Glutamatergic neuron (in vitro differentiated cells): ENCODE data around the gene GRIN1. TPM values are rescaled to one million over a fixed set of nuclear protein-coding genes. Genes with fewer than 3 reads are reported as not detected.

Source experiments
- DNase-seq: peaks from one replicate; pipeline ENCODE4 v3.0.0; 2022
- H3K27ac Mint-ChIP-seq: one replicate; pipeline ENCODE4 v1.8.0; 2020; ENCODE audit warnings: mild to moderate bottlenecking, mixed read lengths, inconsistent platforms; ENCODE audit not compliant: unreplicated experiment
- H3K27me3 Mint-ChIP-seq: one replicate; pipeline ENCODE4 v1.8.0; 2020; ENCODE audit warnings: mild to moderate bottlenecking, moderate library complexity, mixed read lengths, inconsistent platforms; ENCODE audit not compliant: unreplicated experiment
- H3K36me3 Mint-ChIP-seq: one replicate; pipeline ENCODE4 v1.8.0; 2020; ENCODE audit warnings: mild to moderate bottlenecking, mixed read lengths, inconsistent platforms; ENCODE audit not compliant: unreplicated experiment
- H3K4me1 Mint-ChIP-seq: one replicate; pipeline ENCODE4 v1.8.0; 2020; ENCODE audit warnings: mild to moderate bottlenecking, low read depth, mixed read lengths, inconsistent platforms; ENCODE audit not compliant: unreplicated experiment
- H3K4me3 Mint-ChIP-seq: one replicate; pipeline ENCODE4 v1.8.0; 2020; ENCODE audit warnings: mild to moderate bottlenecking, mixed read lengths, inconsistent platforms; ENCODE audit not compliant: unreplicated experiment
- H3K9me3 Mint-ChIP-seq: one replicate; pipeline ENCODE4 v1.8.0; 2020; ENCODE audit warnings: mild to moderate bottlenecking, moderate library complexity, mixed read lengths, inconsistent platforms; ENCODE audit not compliant: unreplicated experiment
- CTCF ChIP-seq: fragments of 200-600 bp; sonication (generic); IDR thresholded peaks from one replicate; pipeline ENCODE4 v1.5.0; 2021; ENCODE audit not compliant: partially characterized antibody, unreplicated experiment
- total RNA-seq: library from RNA; stranded (reverse); fragmentation: NEBNext Ultra II Directional; extraction: Animal tissue kit (Norgen Biotek cat#: 25700); gene quantifications from one replicate; pipeline ENCODE4 v1.2.1, GENCODE V29; 2021; ENCODE audit not compliant: unreplicated experiment

Gene GRIN1
- total RNA-seq, 1 donor from 2014 or later: 5.5 TPM

DNA sequence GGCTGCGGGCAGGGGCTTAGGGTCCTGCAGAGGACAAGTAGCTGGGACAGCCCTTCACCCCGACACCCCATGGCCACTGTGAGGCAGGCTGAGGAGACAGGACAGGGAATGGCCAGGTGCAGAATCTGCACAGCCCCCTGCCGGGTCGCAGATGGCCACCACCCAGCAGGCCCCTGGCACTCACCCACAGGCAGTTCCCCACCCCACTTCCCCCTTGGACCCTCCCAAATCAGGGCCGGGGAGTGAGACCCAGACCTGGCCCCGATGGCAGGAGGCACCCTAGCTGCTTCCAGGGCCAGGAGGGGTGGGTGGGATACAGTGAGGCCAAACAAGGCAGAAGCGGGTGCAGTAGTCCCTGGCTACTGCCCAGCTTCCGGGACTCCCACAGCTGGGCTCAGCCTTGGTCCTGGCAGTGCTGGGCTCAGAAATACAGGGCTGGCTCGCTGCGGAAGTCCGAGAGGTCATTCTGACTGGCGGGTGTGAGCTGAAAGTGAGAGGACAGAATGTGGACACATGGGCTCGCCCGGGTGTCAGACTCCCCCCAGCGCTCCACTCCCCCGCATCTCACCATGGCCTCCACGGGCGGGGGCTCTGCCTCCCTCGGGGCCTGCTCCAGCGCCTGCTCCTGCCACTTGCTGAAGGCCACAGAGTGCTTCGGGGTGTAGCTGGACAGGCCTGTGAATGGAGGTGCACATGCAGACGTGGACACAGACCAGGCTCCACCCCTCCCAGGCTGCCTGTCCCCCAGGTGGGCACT, 52.9 kb downstream of the GRIN1 start:
- peaks cover 10% of the 10 kb centered on the region for H3K9me3 Mint-ChIP-seq
- no peak for DNase-seq
- no peak for TF ChIP-seq CTCF
- H3K36me3 Mint-ChIP-seq: no peaks in the 10 kb centered on the region
- peaks cover 2% of the 10 kb centered on the region for H3K27me3 Mint-ChIP-seq
- H3K27ac Mint-ChIP-seq: no peak overlapping the region
- H3K4me3 Mint-ChIP-seq: no peak overlapping the region
- peaks cover 4% of the 10 kb centered on the region for H3K4me1 Mint-ChIP-seq

- DNase-seq: no peak
- Mint-ChIP-seq H3K4me1 (peaks cover 4% of the 10 kb centered on the region), H3K27ac (no peak overlapping the region), H3K27me3 (peaks cover 2% of the 10 kb centered on the region), H3K36me3 (no peaks in the 10 kb centered on the region), H3K4me3 (no peak overlapping the region), H3K9me3 (peaks cover 8% of the 10 kb centered on the region)
- no peak for TF ChIP-seq CTCF
These were observed 53.5 kb downstream of the GRIN1 start for GRCh38 chr9:137192448-137192780.

- DNase-seq: no peak
- no peak for TF ChIP-seq CTCF
- Mint-ChIP-seq H3K4me3 (no peak overlapping the region), H3K4me1 (peaks cover 2% of the 10 kb centered on the region), H3K27me3 (peaks cover 2% of the 10 kb centered on the region), H3K36me3 (no peaks in the 10 kb centered on the region), H3K9me3 (peaks cover 3% of the 10 kb centered on the region), H3K27ac (no peak overlapping the region)
These were observed 53.9 kb downstream of the GRIN1 start for GRCh38 chr9:137192859-137193258.

GRCh38 chr9:137193771-137194170, 54.8 kb downstream of the GRIN1 start:
- no peak for DNase-seq
- peaks cover 2% of the 10 kb centered on the region for H3K9me3 Mint-ChIP-seq
- peaks cover 2% of the 10 kb centered on the region for H3K4me1 Mint-ChIP-seq
- H3K27me3 Mint-ChIP-seq: peaks cover 2% of the 10 kb centered on the region
- no peaks in the 10 kb centered on the region for H3K36me3 Mint-ChIP-seq
- no peak for TF ChIP-seq CTCF
- H3K4me3 Mint-ChIP-seq: no peak overlapping the region
- H3K27ac Mint-ChIP-seq: no peak overlapping the region

- Mint-ChIP-seq H3K27me3 (peaks cover 2% of the 10 kb centered on the region), H3K4me1 (peaks cover 2% of the 10 kb centered on the region), H3K36me3 (no peaks in the 10 kb centered on the region), H3K4me3 (no peak overlapping the region), H3K9me3 (peaks cover under 1% of the 10 kb centered on the region), H3K27ac (no peak overlapping the region)
- no peak for DNase-seq
- TF ChIP-seq CTCF: no peak
These were observed 55.4 kb downstream of the GRIN1 start for GRCh38 chr9:137194388-137194787.
